ENCODE data around the gene NEIL3.

- no peak for TF ChIP-seq POLR2AphosphoS5 (IDR thresholded peaks at IDR 0.05)
- TF ChIP-seq POLR2A (IDR thresholded peaks at IDR 0.05), result no peak
- TF ChIP-seq CTCF (IDR thresholded peaks at IDR 0.05), result no peak
- TF ChIP-seq EP300 (IDR thresholded peaks at IDR 0.05), result no peak
These were observed 11.8 kb upstream of the NEIL3 start for GRCh38 chr4:177297785-177298391.
